ENCODE results near the gene ZNF574.

- TF ChIP-seq CTCF (IDR thresholded peaks at IDR 0.05) (no peak), POLR2AphosphoS5 (IDR thresholded peaks at IDR 0.05) (no peak), POLR2A (IDR thresholded peaks at IDR 0.05) (no peak)
Measured at GRCh38 chr19:42109896-42110295, 33.9 kb downstream of the ZNF574 start.
